ENCODE measurements around the gene CASZ1. TPM values are rescaled to one million over a fixed set of nuclear protein-coding genes. Genes with fewer than 3 reads are reported as not detected.

The CASZ1 gene
- total RNA-seq, 2 donors from 2014 or later = 45.0 to 56.0 TPM

GRCh38 chr1:10621906-10622305, 174.5 kb downstream of the CASZ1 start:
- no peak for TF ChIP-seq CTCF (IDR thresholded peaks at IDR 0.05)
- H3K9ac ChIP-seq (ENCODE audit: low read depth in 2 of 2, low read length in 2 of 2) = no peak overlapping the region
- H3K4me3 ChIP-seq = no peak overlapping the region
- intact Hi-C loops (cut with DNase I) = no loop called here
- no peaks in the 10 kb centered on the region for H3K9me3 ChIP-seq
- no peaks in the 10 kb centered on the region for H3K27me3 ChIP-seq
- no peak for DNase-seq
- H3K36me3 ChIP-seq = no peaks in the 10 kb centered on the region
- no peaks in the 10 kb centered on the region for H3K4me1 ChIP-seq
- no peak overlapping the region for H3K27ac ChIP-seq

DNA sequence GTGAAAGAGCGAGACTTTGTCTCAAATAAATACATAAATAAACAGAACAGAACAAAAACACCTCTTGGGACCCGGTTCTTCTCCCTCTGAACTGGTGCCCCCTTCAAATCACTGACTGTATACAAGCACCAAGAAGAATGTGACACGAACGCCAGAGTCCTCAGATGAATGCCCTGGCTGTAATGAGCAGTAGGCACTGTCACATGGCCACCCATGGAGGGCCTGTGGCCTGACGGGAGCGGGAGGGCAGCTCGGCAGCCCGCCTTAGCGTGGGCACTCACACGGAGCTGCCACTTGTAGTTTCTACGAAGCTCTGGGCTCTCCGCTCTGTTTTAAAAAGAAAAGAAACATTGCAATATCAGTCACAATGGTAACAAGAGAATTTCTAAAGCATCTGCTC, 175.7 kb downstream of the CASZ1 start:
- Histone ChIP-seq H3K4me1 (no peaks in the 10 kb centered on the region), H3K4me3 (no peak overlapping the region), H3K9ac (ENCODE audit: low read depth in 2 of 2, low read length in 2 of 2) (no peak overlapping the region), H3K27ac (no peak overlapping the region), H3K9me3 (no peaks in the 10 kb centered on the region), H3K27me3 (no peaks in the 10 kb centered on the region), H3K36me3 (no peaks in the 10 kb centered on the region)
- DNase-seq = no peak
- TF ChIP-seq CTCF (IDR thresholded peaks at IDR 0.05) = no peak
- intact Hi-C loops (cut with DNase I) = no loop called here

- no peaks in the 10 kb centered on the region for H3K9me3 ChIP-seq
- TF ChIP-seq CTCF (IDR thresholded peaks at IDR 0.05) = no peak
- no peak overlapping the region for H3K27ac ChIP-seq
- no peak overlapping the region for H3K4me3 ChIP-seq
- intact Hi-C loops (cut with DNase I) = no loop called here
- H3K4me1 ChIP-seq = no peaks in the 10 kb centered on the region
- DNase-seq = no peak
- H3K9ac ChIP-seq (ENCODE audit: low read depth in 2 of 2, low read length in 2 of 2) = no peak overlapping the region
- H3K27me3 ChIP-seq = no peaks in the 10 kb centered on the region
- no peaks in the 10 kb centered on the region for H3K36me3 ChIP-seq
Measured at GRCh38 chr1:10617931-10618885, 178.2 kb downstream of the CASZ1 start.

DNA sequence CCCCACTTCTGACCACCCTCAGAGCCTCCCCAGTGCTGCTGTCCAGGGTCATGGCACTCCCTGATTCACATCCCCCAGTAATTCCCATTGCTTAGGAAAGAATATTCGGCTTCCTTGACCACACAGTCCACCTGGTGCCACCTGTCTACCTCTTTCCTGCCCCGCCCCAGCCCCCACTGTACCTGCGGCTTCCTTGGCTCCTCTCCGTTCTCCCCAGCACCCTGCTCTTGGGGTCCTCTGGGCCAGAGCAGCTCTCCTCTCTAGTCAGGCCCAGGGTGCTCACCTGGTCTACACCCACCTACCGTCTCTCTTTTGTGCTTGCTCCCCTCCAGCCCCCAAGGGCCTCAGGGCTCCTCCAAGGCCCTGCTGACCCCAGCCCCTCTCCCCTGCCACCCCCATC, 179.1 kb downstream of the CASZ1 start:
- Histone ChIP-seq H3K4me1 (no peaks in the 10 kb centered on the region), H3K27ac (no peak overlapping the region), H3K36me3 (no peaks in the 10 kb centered on the region), H3K9ac (ENCODE audit: low read depth in 2 of 2, low read length in 2 of 2) (no peak overlapping the region), H3K27me3 (no peaks in the 10 kb centered on the region), H3K4me3 (no peak overlapping the region), H3K9me3 (no peaks in the 10 kb centered on the region)
- no peak for TF ChIP-seq CTCF (IDR thresholded peaks at IDR 0.05)
- DNase-seq = no peak
- intact Hi-C loops (cut with DNase I) = no loop called here

DNA sequence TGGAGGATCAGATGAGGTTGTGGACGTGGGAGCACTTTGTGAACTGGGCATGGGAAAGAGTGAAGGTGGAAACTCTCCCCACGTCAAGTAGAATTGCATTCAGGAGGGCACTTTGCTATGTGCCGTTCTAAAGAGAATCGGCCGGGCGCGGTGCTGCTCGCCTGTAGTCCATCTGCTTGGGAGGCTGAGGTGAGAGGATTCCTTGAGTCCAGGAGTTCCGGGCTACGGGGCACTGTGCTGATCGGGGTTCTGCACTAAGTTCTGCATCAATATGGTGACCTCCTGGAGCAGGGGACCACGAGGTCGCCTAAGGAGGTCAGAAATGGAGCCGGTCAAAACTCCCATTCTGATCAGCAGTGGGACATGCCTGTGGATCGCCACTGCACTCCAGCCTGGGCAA, 179.8 kb downstream of the CASZ1 start:
- no peaks in the 10 kb centered on the region for H3K9me3 ChIP-seq
- no peaks in the 10 kb centered on the region for H3K27me3 ChIP-seq
- H3K27ac ChIP-seq = no peak overlapping the region
- intact Hi-C loops (cut with DNase I) = no loop called here
- TF ChIP-seq CTCF (IDR thresholded peaks at IDR 0.05) = no peak
- no peak for DNase-seq
- no peak overlapping the region for H3K9ac ChIP-seq (ENCODE audit: low read depth in 2 of 2, low read length in 2 of 2)
- no peaks in the 10 kb centered on the region for H3K36me3 ChIP-seq
- no peak overlapping the region for H3K4me3 ChIP-seq
- H3K4me1 ChIP-seq = no peaks in the 10 kb centered on the region

Measured in colonic mucosa (tissue), 4 donors.